Measurements from ENCODE around the gene LCA5. TPM values are rescaled to one million over a fixed set of nuclear protein-coding genes. Genes with fewer than 3 reads are reported as not detected.
A peak's percentile ranks its signal among the peaks of the same experiment; 100 is the strongest.

Gene LCA5
- total RNA-seq, 1 experiment from 2014 or later = 0.73 TPM

- DNase-seq = peak; percentile 68
- no peaks in the 10 kb centered on the region for H3K36me3 ChIP-seq (ENCODE audit: low read depth, low read length)
- H4K20me1 ChIP-seq (ENCODE audit: low read length) = no peaks in the 10 kb centered on the region
- H3K9me3 ChIP-seq (ENCODE audit: low read length) = no peaks in the 10 kb centered on the region
- peak overlapping the region; percentile 57 for H3K27ac ChIP-seq (ENCODE audit: low read length)
- intact Hi-C loops (cut with micrococcal nuclease) = no loop called here
- no peak overlapping the region for H3K9ac ChIP-seq (ENCODE audit: low read length)
- H3K4me3 ChIP-seq (ENCODE audit: low read length) = no peak overlapping the region; the same call in 1 of the 2 replicates
- H3K4me1 ChIP-seq (ENCODE audit: insufficient read depth, low read length) = peaks cover 19% of the 10 kb centered on the region
- peak overlapping the region; percentile 45; the same call in 1 of the 2 replicates for H2AFZ ChIP-seq (ENCODE audit: low read length)
- peak overlapping the region; percentile 59 for H3K4me2 ChIP-seq (ENCODE audit: low read length)
- ChIA-PET CTCF (no interaction called here), POLR2A (ENCODE audit: unreplicated experiment) (no interaction called here)
- no peaks in the 10 kb centered on the region for H3K27me3 ChIP-seq (ENCODE audit: low read length)
- no peaks in the 10 kb centered on the region for H3F3A ChIP-seq (ENCODE audit: low read length, unreplicated experiment)
- H3K9me2 ChIP-seq (replicated peaks; ENCODE audit: low read length) = no peaks in the 10 kb centered on the region
- peak; percentile 43 for ATAC-seq
- H3K79me2 ChIP-seq (ENCODE audit: low read length) = no peaks in the 10 kb centered on the region
- TF ChIP-seq EZH2 (IDR thresholded peaks at IDR 0.05; ENCODE audit: low read length, unreplicated experiment) = no peak
- TF ChIP-seq EZH2phosphoT487 (IDR thresholded peaks at IDR 0.05; ENCODE audit: borderline replicate concordance, low read length) = no peak
- no peak for TF ChIP-seq CTCF (conservative IDR thresholded peaks at IDR 0.05; ENCODE audit: low read depth, low read length)
- no TSS peak for BruUV-seq (replicated peaks)
Observed at GRCh38 chr6:79525272-79526100, 11.7 kb downstream of the LCA5 start.

DNA sequence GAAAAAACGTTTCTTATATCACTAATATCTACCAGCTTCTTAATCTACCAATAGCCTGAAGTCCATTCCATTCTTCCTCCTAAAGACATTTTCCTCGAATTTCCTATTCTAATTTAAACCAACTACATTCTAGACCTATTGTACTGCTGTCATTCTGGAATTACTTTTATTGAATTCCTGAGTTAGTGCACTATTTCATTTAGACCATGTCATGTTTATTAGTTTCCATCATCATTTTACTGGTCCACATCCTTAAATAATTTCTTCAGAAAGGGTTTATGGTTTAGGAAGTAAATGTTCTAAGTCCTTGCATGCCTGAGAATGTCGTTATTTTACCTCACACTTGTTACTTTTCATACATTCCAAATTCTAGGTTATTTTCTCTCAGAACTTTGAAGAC, 13.2 kb downstream of the LCA5 start:
- ChIA-PET POLR2A (ENCODE audit: unreplicated experiment) (no interaction called here), CTCF (no interaction called here)
- Histone ChIP-seq H3K27me3 (ENCODE audit: low read length) (no peaks in the 10 kb centered on the region), H2AFZ (ENCODE audit: low read length) (no peak overlapping the region), H3K79me2 (ENCODE audit: low read length) (no peaks in the 10 kb centered on the region), H3K4me1 (ENCODE audit: insufficient read depth, low read length) (peaks cover 19% of the 10 kb centered on the region), H3K27ac (ENCODE audit: low read length) (no peak overlapping the region), H3K4me3 (ENCODE audit: low read length) (no peak overlapping the region), H3K9me2 (replicated peaks; ENCODE audit: low read length) (no peaks in the 10 kb centered on the region), H3K36me3 (ENCODE audit: low read depth, low read length) (no peaks in the 10 kb centered on the region), H3F3A (ENCODE audit: low read length, unreplicated experiment) (no peaks in the 10 kb centered on the region), H3K9me3 (ENCODE audit: low read length) (no peaks in the 10 kb centered on the region), H4K20me1 (ENCODE audit: low read length) (no peaks in the 10 kb centered on the region), H3K4me2 (ENCODE audit: low read length) (no peak overlapping the region), H3K9ac (ENCODE audit: low read length) (no peak overlapping the region)
- no peak for ATAC-seq
- no peak for DNase-seq
- no peak for TF ChIP-seq EZH2 (IDR thresholded peaks at IDR 0.05; ENCODE audit: low read length, unreplicated experiment)
- no TSS peak for BruUV-seq (replicated peaks)
- intact Hi-C loops (cut with micrococcal nuclease) = no loop called here

DNA sequence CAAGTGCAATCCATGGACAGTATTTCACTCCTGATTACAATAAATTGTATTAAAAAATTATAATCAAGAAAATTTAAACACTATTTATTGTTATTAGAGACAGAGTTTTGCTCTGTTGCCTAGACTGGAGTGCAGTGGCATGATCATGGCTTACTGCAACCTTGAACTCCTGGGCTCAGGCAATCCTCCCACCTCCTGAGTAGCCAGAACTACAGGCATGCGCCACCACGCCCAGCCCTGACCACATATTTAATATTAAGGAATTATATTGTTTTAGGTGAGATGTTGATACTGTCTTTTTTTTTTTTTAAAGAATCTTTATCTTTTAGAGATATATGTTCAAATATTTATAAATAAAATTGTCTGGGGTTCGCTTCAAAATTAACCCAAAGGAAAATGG, 14.6 kb downstream of the LCA5 start:
- Histone ChIP-seq H3K9me2 (replicated peaks; ENCODE audit: low read length) (no peaks in the 10 kb centered on the region), H3K27ac (ENCODE audit: low read length) (no peak overlapping the region), H3K9ac (ENCODE audit: low read length) (no peak overlapping the region), H3K4me1 (ENCODE audit: insufficient read depth, low read length) (peaks cover 19% of the 10 kb centered on the region), H4K20me1 (ENCODE audit: low read length) (no peaks in the 10 kb centered on the region), H3F3A (ENCODE audit: low read length, unreplicated experiment) (no peaks in the 10 kb centered on the region), H3K4me2 (ENCODE audit: low read length) (no peak overlapping the region), H2AFZ (ENCODE audit: low read length) (no peak overlapping the region), H3K4me3 (ENCODE audit: low read length) (no peak overlapping the region), H3K9me3 (ENCODE audit: low read length) (no peaks in the 10 kb centered on the region), H3K27me3 (ENCODE audit: low read length) (no peaks in the 10 kb centered on the region), H3K79me2 (ENCODE audit: low read length) (no peaks in the 10 kb centered on the region), H3K36me3 (ENCODE audit: low read depth, low read length) (no peaks in the 10 kb centered on the region)
- DNase-seq (no peak), ATAC-seq (no peak)
- ChIA-PET POLR2A (ENCODE audit: unreplicated experiment) (no interaction called here), CTCF (no interaction called here)
- BruUV-seq (replicated peaks) = no TSS peak
- TF ChIP-seq EZH2phosphoT487 (IDR thresholded peaks at IDR 0.05; ENCODE audit: borderline replicate concordance, low read length) (no peak), CTCF (conservative IDR thresholded peaks at IDR 0.05; ENCODE audit: low read depth, low read length) (no peak), EZH2 (IDR thresholded peaks at IDR 0.05; ENCODE audit: low read length, unreplicated experiment) (no peak)
- intact Hi-C loops (cut with micrococcal nuclease) = no loop called here
